GM12878 (cell line): ENCODE data around the gene LTC4S.

ENCODE experiments used
- POLR2A ChIP-seq: IDR thresholded peaks from 2 replicates; pipeline ENCODE4 v1.6.1; 2011; ENCODE audit warnings: low read depth, mild to moderate bottlenecking, low read length
- POU2F2 ChIP-seq: IDR thresholded peaks from 3 replicates; pipeline ENCODE4 v1.6.1; 2011; ENCODE audit warnings: low read depth, mild to moderate bottlenecking, low read length, borderline replicate concordance

- TF ChIP-seq POLR2A (no peak), POU2F2 (no peak)
These were observed 46.9 kb upstream of the LTC4S start for GRCh38 chr5:179746872-179747271.
